Measurements from ENCODE around the gene FHOD3. TPM values are rescaled to one million over a fixed set of nuclear protein-coding genes. Genes with fewer than 3 reads are reported as not detected.

FHOD3 gene
- total and polyA plus RNA-seq, 2 of the 8 experiments (the other 6 are each of a cell fraction or from before 2014, with no cell fraction given): 9.7 to 10.5 TPM

- TF ChIP-seq SRF (IDR thresholded peaks at IDR 0.05; ENCODE audit: low read depth, low read length): no peak
- TF ChIP-seq BACH1 (IDR thresholded peaks at IDR 0.05; ENCODE audit: low read length): no peak
- no peak for TF ChIP-seq YY1 (IDR thresholded peaks at IDR 0.05; ENCODE audit: low read depth, low read length)
- no peak for TF ChIP-seq SP4 (IDR thresholded peaks at IDR 0.05; ENCODE audit: low read length)
- no peak for TF ChIP-seq RNF2 (IDR thresholded peaks at IDR 0.05; ENCODE audit: borderline replicate concordance, low read depth, low read length, missing control alignments, poor library complexity, severe bottlenecking)
Observed at GRCh38 chr18:36428431-36429029, 131.0 kb downstream of the FHOD3 start (continued).
